ENCODE measurements around the gene NCOA3. TPM values are rescaled to one million over a fixed set of nuclear protein-coding genes. Genes with fewer than 3 reads are reported as not detected.

NCOA3 gene
- total RNA-seq, 2 experiments from 2014 or later, result 59.1 to 70.6 TPM

DNA sequence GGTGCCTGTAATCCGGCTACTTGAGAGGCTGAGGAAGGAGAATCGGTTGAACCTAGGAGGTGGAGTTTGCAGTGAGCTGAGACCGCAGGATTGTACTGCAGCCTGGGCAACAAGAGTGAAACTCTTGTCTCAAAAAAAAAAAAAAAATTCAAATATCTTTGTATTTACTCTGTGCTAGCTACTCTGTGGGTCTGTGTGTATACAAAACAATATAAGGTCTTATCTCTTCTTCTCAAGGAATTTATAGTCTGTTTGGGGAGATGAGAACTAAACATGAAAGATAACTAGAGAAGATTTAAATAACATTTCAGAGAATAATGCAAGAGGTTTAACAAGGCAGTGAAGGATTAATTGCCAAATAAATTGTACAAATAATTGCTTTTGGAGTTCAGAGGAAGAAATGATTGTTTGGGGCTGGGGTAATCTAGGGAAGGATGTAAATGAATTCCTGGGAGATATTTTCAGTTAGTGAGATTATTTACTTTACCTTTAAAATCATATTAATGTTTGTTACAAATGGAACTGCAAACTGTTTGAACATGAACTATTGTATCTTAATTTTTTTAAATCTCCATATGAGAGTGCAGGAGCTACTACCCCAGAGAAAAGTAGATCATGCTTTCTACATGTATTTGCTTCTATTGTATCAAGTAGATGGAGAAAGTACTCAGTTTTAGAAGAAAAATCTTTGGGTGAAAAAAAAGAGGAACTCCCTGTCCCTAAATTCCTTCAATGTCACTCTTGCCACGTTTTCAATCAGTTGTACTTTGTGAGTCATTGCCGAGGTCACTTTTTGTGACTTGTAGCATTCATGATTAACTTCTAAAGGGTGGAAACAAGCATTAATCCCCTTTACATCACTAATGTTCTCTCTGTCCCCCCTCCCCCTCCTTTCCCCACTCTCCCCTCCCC lies 39.0 kb downstream of the NCOA3 start:
- Mint-ChIP-seq H3K4me3 (no peak overlapping the region), H3K36me3 (ENCODE audit: low read depth) (peaks cover 30% of the 10 kb centered on the region), H3K27me3 (no peaks in the 10 kb centered on the region), H3K4me1 (peaks cover 54% of the 10 kb centered on the region), H3K27ac (peak overlapping the region; percentile 47), H3K9me3 (no peaks in the 10 kb centered on the region)
- CTCF ChIA-PET, result interaction anchor here (0.5 to 1.7 kb wide), 4 partner anchors 15 to 39 kb away, joined by 3 to 7 read pairs (median 3); partner anchors contain the start of gene NCOA3
- DNase-seq, result no peak
- POLR2A ChIA-PET, result interaction anchor here (0.6 kb wide), 1 partner anchor 8 kb away, joined by 5 read pairs; no protein-coding TSS in a partner anchor

DNA sequence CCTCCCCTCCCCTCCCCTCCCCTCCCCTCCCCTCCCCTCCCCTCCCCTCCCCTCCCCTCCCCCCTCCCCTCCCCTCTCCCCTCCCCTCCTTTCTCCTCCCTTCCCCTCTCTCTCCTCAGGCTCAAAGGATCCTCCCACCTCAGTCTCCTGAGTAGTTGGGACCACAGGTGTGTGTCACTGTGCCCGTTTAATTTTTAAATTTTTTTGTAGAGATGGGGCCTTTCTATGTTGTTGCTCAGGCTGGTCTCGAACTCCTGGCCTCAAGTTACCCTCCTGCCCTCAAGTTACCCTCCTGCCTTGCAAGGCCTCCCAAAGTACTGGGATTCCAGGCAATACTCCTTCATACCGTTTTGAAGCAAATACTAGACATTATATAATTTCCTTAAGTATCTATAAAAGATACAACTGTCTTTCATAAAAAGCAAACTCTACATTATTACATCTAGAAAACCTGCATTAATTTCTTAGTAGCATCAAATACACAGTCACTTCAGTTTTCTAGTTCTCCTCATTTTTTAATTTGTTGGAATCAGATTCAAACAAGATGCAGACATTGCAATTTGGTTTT lies 39.8 kb downstream of the NCOA3 start:
- ChIA-PET CTCF (no interaction called here), POLR2A (interaction anchor here (0.6 kb wide), 2 partner anchors 13 to 92 kb away, joined by 3 to 4 read pairs; no protein-coding TSS in a partner anchor)
- no peaks in the 10 kb centered on the region for H3K9me3 Mint-ChIP-seq
- H3K4me3 Mint-ChIP-seq, result no peak overlapping the region
- no peak for DNase-seq
- H3K4me1 Mint-ChIP-seq, result peaks cover 58% of the 10 kb centered on the region
- no peaks in the 10 kb centered on the region for H3K27me3 Mint-ChIP-seq
- H3K27ac Mint-ChIP-seq, result no peak overlapping the region
- H3K36me3 Mint-ChIP-seq (ENCODE audit: low read depth), result peaks cover 29% of the 10 kb centered on the region

DNA sequence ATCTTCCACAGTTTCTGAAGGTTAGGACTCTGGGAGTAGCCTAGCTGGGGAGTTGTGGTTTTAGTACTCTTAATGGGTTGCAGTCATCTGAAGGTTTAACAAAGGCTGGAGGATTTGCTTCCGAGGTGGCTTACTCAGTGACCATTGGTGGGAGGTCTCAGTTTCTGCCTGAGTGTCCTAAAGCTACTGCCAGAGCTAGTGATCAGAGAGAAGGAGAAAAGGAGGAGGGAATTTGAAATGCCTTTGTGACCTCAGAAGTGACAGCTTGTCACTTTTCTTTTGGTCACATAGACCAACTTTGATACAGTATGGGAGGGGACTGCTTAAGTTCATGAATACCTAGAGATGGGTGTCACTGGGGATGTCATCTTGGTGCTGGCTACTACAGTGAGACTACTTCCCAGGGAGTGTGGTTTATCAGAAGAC lies 41.3 kb downstream of the NCOA3 start:
- ChIA-PET CTCF (interaction anchor here (0.6 to 2.0 kb wide), 4 partner anchors 10 to 1289 kb away, joined by 3 to 8 read pairs (median 5); no protein-coding TSS in a partner anchor), POLR2A (no interaction called here)
- no peak overlapping the region for H3K4me3 Mint-ChIP-seq
- peak overlapping the region; percentile 14 for H3K27ac Mint-ChIP-seq
- H3K36me3 Mint-ChIP-seq (ENCODE audit: low read depth), result peaks cover 32% of the 10 kb centered on the region
- no peaks in the 10 kb centered on the region for H3K9me3 Mint-ChIP-seq
- DNase-seq, result no peak
- no peaks in the 10 kb centered on the region for H3K27me3 Mint-ChIP-seq
- H3K4me1 Mint-ChIP-seq, result peaks cover 60% of the 10 kb centered on the region

DNA sequence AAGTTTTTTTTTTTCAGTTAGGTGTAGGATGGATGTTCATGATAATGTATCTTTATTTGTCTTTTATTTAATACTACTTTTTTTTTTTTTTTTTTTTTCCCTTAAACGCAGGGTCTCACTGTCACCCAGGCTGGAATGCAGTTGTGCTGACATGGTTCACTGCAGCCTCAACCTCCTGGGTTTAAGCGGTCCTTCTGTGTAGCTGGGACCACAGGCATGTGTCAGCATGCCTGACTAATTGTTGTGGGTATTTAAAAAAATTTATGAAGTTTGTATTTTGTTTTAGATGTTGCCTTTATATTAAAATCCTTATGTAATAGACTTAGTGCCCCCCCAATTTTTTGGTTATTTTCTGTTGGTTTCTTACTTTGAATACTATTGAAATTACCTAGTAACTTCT lies 42.6 kb downstream of the NCOA3 start:
- peaks cover 56% of the 10 kb centered on the region for H3K4me1 Mint-ChIP-seq
- H3K27ac Mint-ChIP-seq, result no peak overlapping the region
- H3K36me3 Mint-ChIP-seq (ENCODE audit: low read depth), result peaks cover 26% of the 10 kb centered on the region
- POLR2A ChIA-PET, result no interaction called here
- no peak overlapping the region for H3K4me3 Mint-ChIP-seq
- DNase-seq, result no peak
- CTCF ChIA-PET, result interaction anchor here (0.6 to 1.1 kb wide), 5 partner anchors 10 to 1282 kb away, joined by 3 to 4 read pairs (median 3); no protein-coding TSS in a partner anchor
- H3K9me3 Mint-ChIP-seq, result no peaks in the 10 kb centered on the region
- H3K27me3 Mint-ChIP-seq, result no peaks in the 10 kb centered on the region

GRCh38 chr20:47544852-47545251 lies 43.2 kb downstream of the NCOA3 start:
- ChIA-PET CTCF (interaction anchor here (0.6 to 1.1 kb wide), 6 partner anchors 9 to 1283 kb away, joined by 3 to 4 read pairs (median 4); no protein-coding TSS in a partner anchor), POLR2A (no interaction called here)
- H3K4me1 Mint-ChIP-seq, result peaks cover 56% of the 10 kb centered on the region
- peaks cover 29% of the 10 kb centered on the region for H3K36me3 Mint-ChIP-seq (ENCODE audit: low read depth)
- no peaks in the 10 kb centered on the region for H3K9me3 Mint-ChIP-seq
- DNase-seq, result no peak
- no peaks in the 10 kb centered on the region for H3K27me3 Mint-ChIP-seq
- H3K4me3 Mint-ChIP-seq, result no peak overlapping the region
- H3K27ac Mint-ChIP-seq, result no peak overlapping the region

- H3K27ac Mint-ChIP-seq, result no peak overlapping the region
- H3K9me3 Mint-ChIP-seq, result no peaks in the 10 kb centered on the region
- CTCF ChIA-PET, result interaction anchor here (0.6 to 1.1 kb wide), 5 partner anchors 9 to 971 kb away, joined by 3 to 4 read pairs (median 3); no protein-coding TSS in a partner anchor
- H3K4me1 Mint-ChIP-seq, result peaks cover 53% of the 10 kb centered on the region
- no peak overlapping the region for H3K4me3 Mint-ChIP-seq
- no peak for DNase-seq
- no peaks in the 10 kb centered on the region for H3K27me3 Mint-ChIP-seq
- peaks cover 30% of the 10 kb centered on the region for H3K36me3 Mint-ChIP-seq (ENCODE audit: low read depth)
- POLR2A ChIA-PET, result no interaction called here
These were observed 43.8 kb downstream of the NCOA3 start for GRCh38 chr20:47545499-47545898.

GRCh38 chr20:47546184-47547033 lies 44.7 kb downstream of the NCOA3 start:
- CTCF ChIA-PET, result interaction anchor here (0.6 kb wide), 2 partner anchors 18 to 972 kb away, joined by 4 to 5 read pairs; no protein-coding TSS in a partner anchor
- no peak for DNase-seq
- Mint-ChIP-seq H3K4me1 (peaks cover 51% of the 10 kb centered on the region), H3K27ac (no peak overlapping the region), H3K27me3 (no peaks in the 10 kb centered on the region), H3K36me3 (ENCODE audit: low read depth) (peaks cover 35% of the 10 kb centered on the region), H3K9me3 (no peaks in the 10 kb centered on the region), H3K4me3 (no peak overlapping the region)
- POLR2A ChIA-PET, result no interaction called here

DNA sequence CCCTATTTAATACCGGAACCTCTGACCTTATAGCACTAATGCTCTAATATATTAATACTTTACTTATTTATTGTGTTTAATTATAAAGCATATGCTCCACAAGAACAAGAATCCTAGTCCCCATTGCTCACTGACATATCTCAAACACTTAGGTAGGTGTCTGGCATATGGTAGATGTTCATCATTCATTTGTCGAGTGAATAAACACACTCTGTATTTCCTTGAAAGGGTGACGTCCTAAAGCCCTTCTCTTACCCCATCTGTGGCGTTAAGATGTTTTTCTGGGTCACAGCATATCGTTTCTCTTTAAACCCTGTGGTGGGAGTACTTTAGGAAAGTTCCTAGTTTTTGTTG lies 45.3 kb downstream of the NCOA3 start:
- peaks cover 50% of the 10 kb centered on the region for H3K4me1 Mint-ChIP-seq
- ChIA-PET POLR2A (no interaction called here), CTCF (no interaction called here)
- H3K36me3 Mint-ChIP-seq (ENCODE audit: low read depth), result peaks cover 34% of the 10 kb centered on the region
- no peak overlapping the region for H3K27ac Mint-ChIP-seq
- no peak overlapping the region for H3K4me3 Mint-ChIP-seq
- no peak for DNase-seq
- no peaks in the 10 kb centered on the region for H3K9me3 Mint-ChIP-seq
- H3K27me3 Mint-ChIP-seq, result no peaks in the 10 kb centered on the region

- Mint-ChIP-seq H3K4me3 (no peak overlapping the region), H3K27ac (no peak overlapping the region), H3K27me3 (no peaks in the 10 kb centered on the region), H3K36me3 (ENCODE audit: low read depth) (peaks cover 35% of the 10 kb centered on the region), H3K4me1 (peaks cover 32% of the 10 kb centered on the region), H3K9me3 (peaks cover 2% of the 10 kb centered on the region)
- ChIA-PET POLR2A (no interaction called here), CTCF (interaction anchor here (0.6 kb wide), 1 partner anchor 19 kb away, joined by 4 read pairs; no protein-coding TSS in a partner anchor)
- no peak for DNase-seq
These were observed 48.0 kb downstream of the NCOA3 start for GRCh38 chr20:47549671-47550070.

- no peaks in the 10 kb centered on the region for H3K27me3 Mint-ChIP-seq
- H3K9me3 Mint-ChIP-seq, result peaks cover 4% of the 10 kb centered on the region
- H3K4me3 Mint-ChIP-seq, result no peak overlapping the region
- H3K27ac Mint-ChIP-seq, result no peak overlapping the region
- H3K36me3 Mint-ChIP-seq (ENCODE audit: low read depth), result peaks cover 34% of the 10 kb centered on the region
- CTCF ChIA-PET, result interaction anchor here (0.7 kb wide), 1 partner anchor 24 kb away, joined by 3 read pairs; no protein-coding TSS in a partner anchor
- peaks cover 26% of the 10 kb centered on the region for H3K4me1 Mint-ChIP-seq
- DNase-seq, result no peak
- POLR2A ChIA-PET, result no interaction called here
These were observed 49.5 kb downstream of the NCOA3 start for GRCh38 chr20:47551222-47551621.

DNA sequence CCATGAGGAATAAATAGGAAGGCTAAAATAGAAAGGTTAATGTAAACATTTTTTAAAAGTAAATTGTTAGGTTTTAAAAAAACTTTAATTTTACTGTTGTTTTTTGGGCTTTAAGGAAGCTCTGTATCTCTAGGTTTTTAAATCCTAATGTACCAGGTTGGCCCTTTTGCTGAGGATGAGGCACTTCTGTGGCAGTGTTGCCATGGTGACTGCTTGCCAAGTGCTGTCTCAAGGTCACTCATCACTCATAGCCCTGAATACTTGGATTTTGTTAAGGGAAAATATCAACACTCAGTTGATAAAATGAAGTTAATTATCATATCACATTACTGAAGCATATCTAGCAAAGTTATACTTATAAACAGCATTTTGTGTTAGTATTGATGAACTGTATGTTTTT lies 50.2 kb downstream of the NCOA3 start:
- Mint-ChIP-seq H3K9me3 (peaks cover 4% of the 10 kb centered on the region), H3K27me3 (no peaks in the 10 kb centered on the region), H3K4me3 (no peak overlapping the region), H3K36me3 (ENCODE audit: low read depth) (peaks cover 31% of the 10 kb centered on the region), H3K27ac (no peak overlapping the region), H3K4me1 (peaks cover 24% of the 10 kb centered on the region)
- ChIA-PET POLR2A (interaction anchor here (0.6 kb wide), 1 partner anchor 50 kb away, joined by 3 read pairs; the partner anchor contains the start of gene NCOA3), CTCF (interaction anchor here (0.7 kb wide), 1 partner anchor 24 kb away, joined by 3 read pairs; no protein-coding TSS in a partner anchor)
- DNase-seq, result no peak

DNA sequence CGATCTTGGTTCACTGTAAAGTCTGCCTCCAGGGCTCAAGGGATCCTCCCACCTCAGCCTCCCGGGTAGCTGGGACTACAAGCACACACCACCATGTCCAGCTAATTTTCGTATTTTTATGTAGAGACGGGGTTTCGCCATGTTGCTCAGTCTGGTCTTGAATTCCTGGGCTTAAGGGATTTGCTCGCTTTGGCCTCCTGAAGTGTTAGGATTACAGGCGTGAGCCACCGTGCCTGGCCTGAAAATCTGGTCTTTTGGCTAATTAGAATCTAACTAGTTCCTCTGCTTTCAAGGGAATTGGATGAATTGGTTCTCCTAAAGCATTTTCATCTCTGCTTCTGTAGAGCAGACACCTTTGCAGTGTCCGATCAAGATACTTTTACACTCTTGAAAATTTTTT lies 51.3 kb downstream of the NCOA3 start:
- no peak for DNase-seq
- H3K27me3 Mint-ChIP-seq, result no peaks in the 10 kb centered on the region
- H3K27ac Mint-ChIP-seq, result no peak overlapping the region
- no peak overlapping the region for H3K4me3 Mint-ChIP-seq
- H3K36me3 Mint-ChIP-seq (ENCODE audit: low read depth), result peaks cover 27% of the 10 kb centered on the region
- CTCF ChIA-PET, result no interaction called here
- peaks cover 24% of the 10 kb centered on the region for H3K4me1 Mint-ChIP-seq
- H3K9me3 Mint-ChIP-seq, result peaks cover 4% of the 10 kb centered on the region
- POLR2A ChIA-PET, result no interaction called here

All from activated CD4-positive, alpha-beta T cell treated with anti-CD3 and anti-CD28 coated beads, Interleukin-2, amount 10 ng/mL, durations not matched to agents 7 days and 5 days (primary cell).